ENCODE measurements around the gene NPAT. TPM values are rescaled to one million over a fixed set of nuclear protein-coding genes. Genes with fewer than 3 reads are reported as not detected.

Gene NPAT
- 29.3 and 29.8 TPM in 2 replicates for total RNA-seq

- peaks cover 55% of the 10 kb centered on the region for H3K4me1 Mint-ChIP-seq
- H3K27ac Mint-ChIP-seq: no peak within 1 kb of the TSS
- intact Hi-C loops (cut with micrococcal nuclease): loop anchor here (1.0 to 10.0 kb wide), 11 partner anchors 22 to 658 kb away; partner anchors contain the start of genes ACAT1, ALKBH8, C11orf65 and DDX10
- DNase-seq: peak; percentile 99
- no peaks in the 10 kb centered on the region for H3K9me3 Mint-ChIP-seq
- peaks cover 27% of the 10 kb centered on the region for H3K36me3 Mint-ChIP-seq (ENCODE audit: low read depth)
- H3K4me3 Mint-ChIP-seq: no peak within 1 kb of the TSS
- H3K27me3 Mint-ChIP-seq: no peaks in the 10 kb centered on the region
These were observed at the start of gene NPAT, which contains the start of gene ATM for GRCh38 chr11:108222574-108223347. NPAT (minus strand) TSS chr11:108222638; CDS start chr11:108222536, 102 bp downstream. ATM (plus strand) TSS chr11:108223067; CDS start chr11:108227625, 4,558 bp downstream.

GRCh38 chr11:108269583-108269982, 47.1 kb upstream of the NPAT start:
- H3K27me3 Mint-ChIP-seq: no peaks in the 10 kb centered on the region
- no peak overlapping the region for H3K4me3 Mint-ChIP-seq
- intact Hi-C loops (cut with micrococcal nuclease): no loop called here
- peaks cover 52% of the 10 kb centered on the region for H3K36me3 Mint-ChIP-seq (ENCODE audit: low read depth)
- H3K4me1 Mint-ChIP-seq: peaks cover 5% of the 10 kb centered on the region
- no peak overlapping the region for H3K27ac Mint-ChIP-seq
- peaks cover 7% of the 10 kb centered on the region for H3K9me3 Mint-ChIP-seq
- no peak for DNase-seq

GRCh38 chr11:108253176-108253575, 30.7 kb upstream of the NPAT start:
- no peaks in the 10 kb centered on the region for H3K27me3 Mint-ChIP-seq
- peaks cover 55% of the 10 kb centered on the region for H3K36me3 Mint-ChIP-seq (ENCODE audit: low read depth)
- no peaks in the 10 kb centered on the region for H3K9me3 Mint-ChIP-seq
- DNase-seq: no peak
- peaks cover 11% of the 10 kb centered on the region for H3K4me1 Mint-ChIP-seq
- H3K27ac Mint-ChIP-seq: no peak overlapping the region
- intact Hi-C loops (cut with micrococcal nuclease): no loop called here
- H3K4me3 Mint-ChIP-seq: no peak overlapping the region

GRCh38 chr11:108246885-108247284, 24.4 kb upstream of the NPAT start:
- H3K27me3 Mint-ChIP-seq: no peaks in the 10 kb centered on the region
- H3K36me3 Mint-ChIP-seq (ENCODE audit: low read depth): peaks cover 50% of the 10 kb centered on the region
- H3K27ac Mint-ChIP-seq: no peak overlapping the region
- no peak for DNase-seq
- no peak overlapping the region for H3K4me3 Mint-ChIP-seq
- H3K9me3 Mint-ChIP-seq: no peaks in the 10 kb centered on the region
- H3K4me1 Mint-ChIP-seq: peaks cover 16% of the 10 kb centered on the region
- intact Hi-C loops (cut with micrococcal nuclease): no loop called here

- intact Hi-C loops (cut with micrococcal nuclease): no loop called here
- Mint-ChIP-seq H3K9me3 (no peaks in the 10 kb centered on the region), H3K27ac (no peak overlapping the region), H3K36me3 (ENCODE audit: low read depth) (peaks cover 46% of the 10 kb centered on the region), H3K4me1 (peaks cover 19% of the 10 kb centered on the region), H3K27me3 (no peaks in the 10 kb centered on the region), H3K4me3 (no peak overlapping the region)
- DNase-seq: no peak
These were observed 23.9 kb upstream of the NPAT start for GRCh38 chr11:108246308-108246707.

- peaks cover 48% of the 10 kb centered on the region for H3K36me3 Mint-ChIP-seq (ENCODE audit: low read depth)
- peaks cover 40% of the 10 kb centered on the region for H3K4me1 Mint-ChIP-seq
These were observed 20.0 kb upstream of the NPAT start for GRCh38 chr11:108242422-108242821.

GRCh38 chr11:108241330-108242037, 19.0 kb upstream of the NPAT start:
- no peaks in the 10 kb centered on the region for H3K27me3 Mint-ChIP-seq
- intact Hi-C loops (cut with micrococcal nuclease): loop anchor here (1.0 kb wide), 2 partner anchors 16 to 41 kb away; no protein-coding TSS in a partner anchor
- peaks cover 45% of the 10 kb centered on the region for H3K36me3 Mint-ChIP-seq (ENCODE audit: low read depth)
- H3K4me1 Mint-ChIP-seq: peaks cover 47% of the 10 kb centered on the region
- DNase-seq: no peak
- H3K4me3 Mint-ChIP-seq: no peak overlapping the region
- peak overlapping the region; percentile 74 for H3K27ac Mint-ChIP-seq
- H3K9me3 Mint-ChIP-seq: no peaks in the 10 kb centered on the region

More at GRCh38 chr11:108242422-108242821, 20.0 kb upstream of the NPAT start:
- DNase-seq: no peak
- Mint-ChIP-seq H3K4me3 (no peak overlapping the region), H3K27ac (peak overlapping the region; percentile 58), H3K9me3 (no peaks in the 10 kb centered on the region), H3K27me3 (no peaks in the 10 kb centered on the region)
- intact Hi-C loops (cut with micrococcal nuclease): no loop called here

- H3K4me3 Mint-ChIP-seq: peak overlapping the region; percentile 49
- no peak for DNase-seq
- no peaks in the 10 kb centered on the region for H3K27me3 Mint-ChIP-seq
- H3K4me1 Mint-ChIP-seq: peaks cover 57% of the 10 kb centered on the region
- intact Hi-C loops (cut with micrococcal nuclease): loop anchor here (5.0 kb wide), 4 partner anchors 33 to 493 kb away; partner anchors contain the start of gene POGLUT3
- H3K36me3 Mint-ChIP-seq (ENCODE audit: low read depth): peaks cover 46% of the 10 kb centered on the region
- peak overlapping the region; percentile 74 for H3K27ac Mint-ChIP-seq
- H3K9me3 Mint-ChIP-seq: no peaks in the 10 kb centered on the region
These were observed 16.6 kb upstream of the NPAT start for GRCh38 chr11:108239076-108239475.

- no peaks in the 10 kb centered on the region for H3K9me3 Mint-ChIP-seq
- intact Hi-C loops (cut with micrococcal nuclease): loop anchor here (5.0 kb wide), 4 partner anchors 35 to 495 kb away; partner anchors contain the start of gene POGLUT3
- peak overlapping the region; percentile 63 for H3K4me3 Mint-ChIP-seq
- peak; percentile 68 for DNase-seq
- peaks cover 54% of the 10 kb centered on the region for H3K36me3 Mint-ChIP-seq (ENCODE audit: low read depth)
- no peaks in the 10 kb centered on the region for H3K27me3 Mint-ChIP-seq
- H3K4me1 Mint-ChIP-seq: peaks cover 51% of the 10 kb centered on the region
- H3K27ac Mint-ChIP-seq: peak overlapping the region; percentile 87
These were observed 14.6 kb upstream of the NPAT start for GRCh38 chr11:108237058-108237481.

- H3K27ac Mint-ChIP-seq: peak overlapping the region; percentile 87
- H3K4me3 Mint-ChIP-seq: peak overlapping the region; percentile 63
- no peaks in the 10 kb centered on the region for H3K9me3 Mint-ChIP-seq
- no peaks in the 10 kb centered on the region for H3K27me3 Mint-ChIP-seq
- H3K36me3 Mint-ChIP-seq (ENCODE audit: low read depth): peaks cover 63% of the 10 kb centered on the region
- H3K4me1 Mint-ChIP-seq: peaks cover 47% of the 10 kb centered on the region
- no peak for DNase-seq
- intact Hi-C loops (cut with micrococcal nuclease): loop anchor here (1.0 to 5.0 kb wide), 6 partner anchors 11 to 497 kb away; partner anchors contain the start of gene POGLUT3
These were observed 13.2 kb upstream of the NPAT start for GRCh38 chr11:108235633-108236032.

GRCh38 chr11:108235192-108235591, 12.8 kb upstream of the NPAT start:
- no peak overlapping the region for H3K4me3 Mint-ChIP-seq
- H3K9me3 Mint-ChIP-seq: no peaks in the 10 kb centered on the region
- H3K27ac Mint-ChIP-seq: no peak overlapping the region
- intact Hi-C loops (cut with micrococcal nuclease): loop anchor here (5.0 kb wide), 4 partner anchors 37 to 497 kb away; partner anchors contain the start of gene POGLUT3
- peaks cover 62% of the 10 kb centered on the region for H3K36me3 Mint-ChIP-seq (ENCODE audit: low read depth)
- peaks cover 45% of the 10 kb centered on the region for H3K4me1 Mint-ChIP-seq
- no peak for DNase-seq
- no peaks in the 10 kb centered on the region for H3K27me3 Mint-ChIP-seq

GRCh38 chr11:108233277-108233945, 11.0 kb upstream of the NPAT start:
- peak; percentile 45 for DNase-seq
- Mint-ChIP-seq H3K27me3 (no peaks in the 10 kb centered on the region), H3K4me3 (no peak overlapping the region), H3K4me1 (peaks cover 39% of the 10 kb centered on the region), H3K9me3 (no peaks in the 10 kb centered on the region), H3K36me3 (ENCODE audit: low read depth) (peaks cover 64% of the 10 kb centered on the region), H3K27ac (no peak overlapping the region)
- intact Hi-C loops (cut with micrococcal nuclease): no loop called here

- no peaks in the 10 kb centered on the region for H3K27me3 Mint-ChIP-seq
- H3K9me3 Mint-ChIP-seq: no peaks in the 10 kb centered on the region
- no peak for DNase-seq
- H3K27ac Mint-ChIP-seq: peak overlapping the region; percentile 57
- H3K4me3 Mint-ChIP-seq: peak overlapping the region; percentile 58
- intact Hi-C loops (cut with micrococcal nuclease): loop anchor here (10.0 kb wide), 1 partner anchor 663 kb away; the partner anchor contains the start of gene ALKBH8
- peaks cover 55% of the 10 kb centered on the region for H3K36me3 Mint-ChIP-seq (ENCODE audit: low read depth)
- H3K4me1 Mint-ChIP-seq: peaks cover 44% of the 10 kb centered on the region
These were observed 5.8 kb upstream of the NPAT start for GRCh38 chr11:108228251-108228650.
